C4-2B (cell line): Measurements from ENCODE around the gene SLC31A2.

Experiments
- H3K27ac ChIP-seq: fragments of 450-650 bp; 2 replicates; pipeline ENCODE4 v1.5.1; 2017
- ZFX ChIP-seq: fragments of 450-650 bp; IDR thresholded peaks from 2 replicates; pipeline ENCODE4 v1.6.1; 2017
- TF ChIP-seq, protein P1 (sequence below): fragments of 450-650 bp; conservative IDR thresholded peaks from 2 replicates; pipeline ENCODE4 v1.5.1; 2017; ENCODE audit warnings: mild to moderate bottlenecking

The SLC31A2 gene

GRCh38 chr9:113154471-113154870, 3.7 kb downstream of the SLC31A2 start:
- no peak overlapping the region for H3K27ac ChIP-seq
- TF ChIP-seq, protein P1, sequence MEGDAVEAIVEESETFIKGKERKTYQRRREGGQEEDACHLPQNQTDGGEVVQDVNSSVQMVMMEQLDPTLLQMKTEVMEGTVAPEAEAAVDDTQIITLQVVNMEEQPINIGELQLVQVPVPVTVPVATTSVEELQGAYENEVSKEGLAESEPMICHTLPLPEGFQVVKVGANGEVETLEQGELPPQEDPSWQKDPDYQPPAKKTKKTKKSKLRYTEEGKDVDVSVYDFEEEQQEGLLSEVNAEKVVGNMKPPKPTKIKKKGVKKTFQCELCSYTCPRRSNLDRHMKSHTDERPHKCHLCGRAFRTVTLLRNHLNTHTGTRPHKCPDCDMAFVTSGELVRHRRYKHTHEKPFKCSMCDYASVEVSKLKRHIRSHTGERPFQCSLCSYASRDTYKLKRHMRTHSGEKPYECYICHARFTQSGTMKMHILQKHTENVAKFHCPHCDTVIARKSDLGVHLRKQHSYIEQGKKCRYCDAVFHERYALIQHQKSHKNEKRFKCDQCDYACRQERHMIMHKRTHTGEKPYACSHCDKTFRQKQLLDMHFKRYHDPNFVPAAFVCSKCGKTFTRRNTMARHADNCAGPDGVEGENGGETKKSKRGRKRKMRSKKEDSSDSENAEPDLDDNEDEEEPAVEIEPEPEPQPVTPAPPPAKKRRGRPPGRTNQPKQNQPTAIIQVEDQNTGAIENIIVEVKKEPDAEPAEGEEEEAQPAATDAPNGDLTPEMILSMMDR: no peak
- TF ChIP-seq ZFX: no peak

DNA sequence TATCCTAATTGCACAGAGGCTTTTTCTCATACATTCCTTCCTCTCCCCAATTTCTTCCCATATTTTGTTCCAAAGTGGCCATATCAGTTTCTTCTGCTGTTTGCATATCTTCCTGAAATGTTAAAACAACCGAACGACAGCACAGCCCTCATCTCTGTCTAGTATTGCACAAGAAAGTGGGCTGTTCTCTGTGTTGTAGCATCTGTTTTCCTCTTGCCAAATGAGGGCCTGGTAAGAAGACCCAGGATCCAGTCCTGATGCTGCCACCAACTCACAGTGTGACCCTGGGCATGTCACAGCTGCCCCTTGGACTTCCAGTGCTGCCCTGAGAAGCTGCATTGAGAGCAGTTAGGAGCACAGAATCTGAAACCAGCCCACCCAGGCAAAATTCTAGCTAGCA, 4.1 kb downstream of the SLC31A2 start:
- H3K27ac ChIP-seq: no peak overlapping the region
- TF ChIP-seq ZFX: no peak
- TF ChIP-seq, protein P1: no peak

DNA sequence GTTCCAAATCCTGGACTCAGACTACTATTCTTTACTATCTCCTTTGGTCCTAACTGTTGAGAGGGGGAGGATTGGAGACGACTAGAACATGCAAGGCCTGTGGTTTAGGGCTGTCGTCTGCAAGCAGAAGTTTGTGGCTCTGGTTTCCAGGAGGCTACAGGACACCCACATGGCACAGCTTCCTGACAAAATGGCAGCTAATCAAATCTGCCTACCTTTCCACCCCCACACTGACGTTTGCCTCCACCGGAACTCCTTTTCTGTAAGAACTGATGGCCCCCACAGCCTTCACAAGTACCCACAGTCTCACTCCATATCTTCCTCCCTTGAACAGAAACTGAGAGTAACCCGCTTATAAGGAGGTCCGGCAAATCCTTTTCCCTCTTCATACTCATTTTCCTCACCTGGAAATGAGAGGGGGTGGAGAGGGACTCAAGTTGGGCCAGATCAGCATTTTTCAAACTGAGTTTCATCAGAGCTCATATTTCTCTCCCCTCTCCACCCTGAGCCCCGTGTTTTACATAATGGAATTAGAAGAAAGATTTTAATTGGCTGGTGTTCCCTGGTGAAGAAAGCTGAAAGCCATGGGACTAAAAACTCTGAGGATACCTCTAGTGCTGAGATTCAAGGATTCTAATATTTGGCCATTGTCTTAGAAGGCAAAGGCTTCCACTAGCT, 5.2 kb downstream of the SLC31A2 start:
- H3K27ac ChIP-seq: no peak overlapping the region
- TF ChIP-seq, protein P1: no peak
- TF ChIP-seq ZFX: no peak

DNA sequence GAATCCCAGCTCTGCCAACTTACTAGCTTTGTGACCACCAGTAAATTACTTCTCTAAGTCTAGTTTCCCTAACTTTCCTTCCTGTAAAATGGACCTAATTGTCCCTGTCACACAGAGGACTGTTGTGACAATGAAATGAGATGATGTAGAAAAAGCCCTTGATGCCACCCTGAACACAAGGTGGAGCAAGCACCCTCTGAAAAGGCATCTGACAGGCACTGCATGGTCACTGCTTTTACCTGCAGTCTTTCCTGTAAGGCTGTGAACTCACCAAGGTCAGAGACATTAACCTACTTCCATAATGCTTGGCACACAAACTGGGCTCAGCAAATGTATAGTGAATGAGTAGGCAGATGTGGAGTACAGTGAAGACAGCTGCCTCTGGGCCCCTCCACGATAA, 6.1 kb downstream of the SLC31A2 start:
- H3K27ac ChIP-seq: no peak overlapping the region
- TF ChIP-seq ZFX: no peak
- TF ChIP-seq, protein P1: no peak

- H3K27ac ChIP-seq: no peak overlapping the region
- TF ChIP-seq ZFX: no peak
- TF ChIP-seq, protein P1: no peak
Observed at GRCh38 chr9:113158446-113158845, 7.6 kb downstream of the SLC31A2 start.

GRCh38 chr9:113160571-113160970, 9.8 kb downstream of the SLC31A2 start:
- H3K27ac ChIP-seq: no peak overlapping the region
- no peak for TF ChIP-seq ZFX
- TF ChIP-seq, protein P1: no peak

DNA sequence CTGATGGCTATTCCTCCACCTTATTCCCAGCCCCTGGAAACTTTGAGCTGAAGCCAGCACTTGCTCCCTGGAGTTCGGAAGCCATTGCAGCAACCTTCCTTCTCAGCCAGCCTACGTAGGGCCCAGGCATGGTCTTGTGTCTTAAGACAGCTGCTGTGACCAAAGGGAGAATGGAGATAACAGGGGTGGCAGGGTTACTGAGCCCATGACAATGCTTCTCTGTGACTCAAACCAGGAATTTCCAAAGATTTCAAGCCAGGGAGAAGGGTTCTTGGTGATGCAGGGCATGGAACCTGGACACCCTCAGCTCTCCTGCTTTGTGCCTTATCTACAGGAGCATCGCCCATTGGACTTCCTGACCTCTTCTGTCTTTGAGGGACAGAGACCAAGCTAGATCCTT, 12.2 kb downstream of the SLC31A2 start:
- TF ChIP-seq, protein P1: no peak
- no peak for TF ChIP-seq ZFX
- no peak overlapping the region for H3K27ac ChIP-seq
